T1000 (cell line): ENCODE data around the gene CLDN34.
A peak's percentile ranks its signal among the peaks of the same experiment; 100 is the strongest.

ENCODE experiments used
- DNase-seq: peaks from one replicate; lab custom pipeline; 2025; ENCODE audit warnings: mixed read lengths; lab: John Stamatoyannopoulos, UW

CLDN34 gene

GRCh38 chrX:9980927-9981326 lies 13.8 kb downstream of the CLDN34 start:
- no peak for DNase-seq

DNA sequence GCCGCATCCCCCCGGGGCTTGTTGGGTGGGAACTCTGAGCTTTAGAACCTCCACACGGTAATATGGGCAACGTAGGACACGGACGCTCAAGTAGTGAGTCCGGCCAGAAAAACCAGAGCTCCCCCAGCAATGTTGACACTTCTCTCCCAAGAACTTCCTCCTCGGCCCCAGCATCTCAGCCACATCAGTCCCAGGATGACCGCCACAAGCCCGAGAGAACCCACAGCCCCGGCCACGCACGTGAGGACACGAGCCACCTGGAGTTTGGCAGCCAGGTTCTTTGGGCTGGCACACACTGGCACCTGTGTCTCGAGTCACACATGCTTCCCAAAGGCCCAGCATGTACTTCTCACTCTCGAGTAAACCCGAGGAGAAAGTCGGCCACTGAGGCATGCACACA lies 16.3 kb downstream of the CLDN34 start:
- no peak for DNase-seq

DNA sequence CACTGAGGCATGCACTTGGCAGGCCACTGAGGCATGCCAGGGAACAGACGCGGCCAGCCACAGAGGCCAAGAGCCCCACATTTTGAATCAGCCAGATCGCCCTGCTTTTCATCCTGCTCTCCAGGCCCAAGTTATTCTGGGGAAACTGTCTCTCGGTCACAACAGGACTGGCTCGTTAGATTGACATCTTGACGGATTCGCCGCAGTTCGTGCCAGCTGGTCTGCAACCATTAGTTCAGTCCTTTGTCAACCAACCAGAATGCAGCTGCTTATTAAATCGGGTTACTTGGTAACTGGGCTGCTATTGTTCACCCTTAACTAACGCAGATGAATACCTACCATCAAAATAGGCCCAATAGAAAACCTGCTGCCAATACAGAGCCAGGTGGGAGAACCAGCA lies 16.7 kb downstream of the CLDN34 start:
- DNase-seq = no peak

GRCh38 chrX:9988762-9989161 lies 21.6 kb downstream of the CLDN34 start:
- no peak for DNase-seq

GRCh38 chrX:9992061-9992460 lies 24.9 kb downstream of the CLDN34 start:
- no peak for DNase-seq

DNA sequence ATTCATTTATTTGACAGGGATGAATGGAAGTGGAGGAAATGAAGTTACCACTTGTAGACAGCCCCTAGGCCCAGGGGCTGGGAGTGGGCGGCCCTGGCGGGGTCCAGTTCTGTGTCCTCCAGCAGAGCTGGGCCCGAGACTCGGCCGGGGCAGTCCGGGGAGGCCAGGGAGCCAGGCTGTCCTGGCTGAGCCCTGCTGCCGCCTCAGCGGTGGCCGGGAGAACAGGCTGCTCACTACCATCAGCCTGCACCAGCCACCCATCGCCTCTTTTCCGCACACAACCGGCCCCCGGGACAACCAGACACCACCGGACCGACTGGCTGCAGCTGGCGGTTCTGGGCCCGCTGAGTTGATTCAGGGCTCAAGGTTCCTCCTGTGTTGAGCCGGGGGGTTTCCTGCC lies 25.6 kb downstream of the CLDN34 start:
- DNase-seq = no peak

DNA sequence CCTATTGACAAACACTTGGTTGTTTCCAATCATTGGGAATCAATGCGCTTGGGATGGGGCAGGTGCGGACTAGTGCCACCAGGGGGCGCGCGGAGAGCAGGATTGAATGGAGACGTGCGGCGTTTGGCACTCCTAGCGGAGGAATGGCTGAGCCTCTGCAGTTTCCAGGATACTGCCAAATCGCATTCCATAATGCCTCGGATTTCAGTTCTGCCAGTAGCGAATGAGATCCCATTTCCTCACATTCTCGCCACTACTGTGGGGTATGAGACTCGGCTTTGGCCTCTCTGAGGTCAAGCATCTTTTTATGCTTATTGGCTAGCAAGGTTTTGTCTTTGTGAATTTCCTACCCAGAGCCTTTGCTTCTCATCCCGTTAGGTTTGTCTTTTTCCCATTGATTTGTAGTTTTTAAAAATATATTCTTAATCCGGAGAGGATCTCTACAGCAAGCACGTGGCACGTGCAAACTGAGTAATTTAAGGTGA lies 28.7 kb downstream of the CLDN34 start:
- peak; percentile 14 for DNase-seq

GRCh38 chrX:9997041-9997440 lies 29.9 kb downstream of the CLDN34 start:
- no peak for DNase-seq

DNA sequence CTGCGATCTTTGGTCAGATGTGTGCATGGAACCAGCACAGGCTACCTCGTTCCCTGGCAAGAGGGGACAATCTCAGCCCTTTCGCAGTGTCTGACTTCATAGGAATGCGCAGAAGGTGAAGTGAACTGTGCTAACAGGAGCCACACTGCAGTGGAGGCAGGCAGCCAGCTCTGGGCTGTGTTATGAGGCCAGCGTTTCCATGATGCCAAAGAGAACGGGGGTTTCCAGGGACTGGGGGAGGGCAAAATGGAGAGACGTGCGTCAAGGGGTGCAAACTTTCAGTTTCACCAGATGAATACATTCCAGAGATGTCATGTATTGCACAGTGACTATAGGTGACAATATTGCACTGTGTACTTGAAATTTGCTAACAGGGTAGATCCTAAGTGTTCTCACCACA lies 30.4 kb downstream of the CLDN34 start:
- DNase-seq = no peak

DNA sequence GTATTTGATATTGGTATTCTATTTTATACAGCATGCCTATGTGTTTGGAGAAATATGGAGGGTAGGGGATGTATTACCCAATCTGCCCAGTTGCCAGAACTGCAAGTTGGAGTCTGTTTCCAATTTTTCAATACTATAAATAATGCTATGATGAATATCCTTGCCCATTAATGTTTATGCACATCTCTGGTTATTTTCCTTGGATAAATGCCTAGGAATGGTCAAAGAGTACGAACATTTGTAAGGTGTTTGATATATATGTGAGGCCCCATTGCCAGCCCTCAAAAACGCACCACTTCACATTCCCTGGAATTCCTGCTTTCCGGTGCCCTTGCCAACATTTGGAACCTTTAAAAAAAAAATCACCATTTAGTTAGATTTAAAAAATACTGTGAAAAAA lies 34.3 kb downstream of the CLDN34 start:
- no peak for DNase-seq

DNA sequence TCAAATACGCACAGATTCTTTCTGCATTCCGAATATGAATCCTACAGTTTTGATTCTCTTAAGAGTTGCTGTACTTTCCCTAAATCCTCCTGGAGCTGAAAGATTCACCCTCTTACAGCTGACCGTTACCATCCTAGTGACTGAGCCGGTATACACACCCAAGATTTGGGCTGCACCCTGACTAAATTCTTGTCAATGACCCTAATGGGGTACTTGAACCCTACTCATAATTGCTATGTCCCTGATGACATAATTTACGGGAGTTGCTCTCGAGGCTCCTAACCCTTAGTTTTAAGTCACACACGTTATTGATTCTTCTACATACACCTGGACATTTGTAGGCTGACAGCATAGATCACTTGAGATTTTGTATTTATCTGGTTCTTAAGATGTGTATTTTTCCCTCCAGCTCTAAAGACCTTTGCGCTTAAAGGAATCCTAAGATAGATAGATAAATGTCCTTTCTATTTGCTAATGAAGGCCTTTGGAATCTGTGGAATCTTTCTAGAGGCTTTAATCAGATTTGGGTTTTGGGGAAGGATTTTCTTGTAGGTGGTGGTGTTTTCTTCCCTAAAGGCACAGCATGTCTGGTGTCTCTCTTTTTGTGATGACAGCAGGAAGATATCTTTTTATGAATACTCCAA lies 37.8 kb downstream of the CLDN34 start:
- no peak for DNase-seq

- no peak for DNase-seq
Observed at GRCh38 chrX:10006086-10006485, 38.9 kb downstream of the CLDN34 start.

GRCh38 chrX:10006770-10007169 lies 39.6 kb downstream of the CLDN34 start:
- DNase-seq = no peak

GRCh38 chrX:10007621-10008020 lies 40.5 kb downstream of the CLDN34 start:
- no peak for DNase-seq

- no peak for DNase-seq
Observed at GRCh38 chrX:10008483-10009056, 41.4 kb downstream of the CLDN34 start.

DNA sequence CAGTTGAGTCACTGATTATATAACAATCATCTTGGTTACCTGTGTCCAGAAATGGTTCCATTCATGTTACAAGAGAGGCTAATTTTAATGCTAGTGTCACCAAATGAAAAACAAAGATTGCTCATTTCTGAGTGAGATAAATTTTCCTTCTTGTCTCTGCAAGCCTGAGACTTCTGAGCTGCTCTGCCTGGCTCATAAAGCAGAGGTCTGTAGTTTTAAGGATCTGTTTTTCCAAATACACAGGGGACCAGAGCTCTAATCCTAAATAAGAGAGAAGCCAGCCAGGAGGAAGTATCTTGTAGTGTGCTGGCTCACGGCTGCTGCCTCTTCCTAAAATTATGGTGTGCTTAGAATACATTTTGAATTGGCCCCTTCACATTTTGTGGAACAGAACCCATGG lies 42.6 kb downstream of the CLDN34 start:
- DNase-seq = no peak

GRCh38 chrX:10010686-10011085 lies 43.5 kb downstream of the CLDN34 start:
- DNase-seq = no peak

DNA sequence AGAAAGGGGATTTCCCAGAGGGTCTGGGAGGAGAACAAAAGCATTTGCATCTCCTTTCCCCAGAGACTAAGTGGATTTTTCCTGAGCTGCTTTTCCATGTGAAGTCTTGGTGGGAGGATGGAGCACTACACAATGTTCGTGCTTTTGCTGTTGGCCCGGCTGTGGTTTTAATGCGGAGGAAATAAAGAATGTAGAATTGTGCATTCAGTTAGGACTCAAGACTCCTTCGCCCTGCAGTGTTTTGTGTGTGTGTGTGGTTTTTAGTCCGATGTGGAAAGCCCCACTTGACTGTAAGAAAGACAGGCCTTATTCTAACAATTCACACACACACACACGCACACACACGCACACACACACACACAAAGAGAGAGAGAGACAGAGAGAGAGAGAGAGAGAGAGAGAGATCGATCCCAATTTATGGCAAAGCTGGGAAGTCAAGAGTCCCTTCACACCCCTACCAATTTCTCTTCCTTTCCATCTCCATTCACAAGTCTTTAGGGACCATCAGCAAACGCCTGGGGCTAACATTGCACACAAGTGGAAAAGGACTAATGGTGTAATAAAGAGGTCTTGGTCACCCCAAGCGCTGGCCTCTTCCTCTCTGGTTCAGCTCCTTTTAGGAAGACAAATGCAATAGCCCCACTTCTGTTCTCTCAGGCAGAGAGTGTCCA lies 44.2 kb downstream of the CLDN34 start:
- no peak for DNase-seq

GRCh38 chrX:10011991-10012390 lies 44.8 kb downstream of the CLDN34 start:
- no peak for DNase-seq

DNA sequence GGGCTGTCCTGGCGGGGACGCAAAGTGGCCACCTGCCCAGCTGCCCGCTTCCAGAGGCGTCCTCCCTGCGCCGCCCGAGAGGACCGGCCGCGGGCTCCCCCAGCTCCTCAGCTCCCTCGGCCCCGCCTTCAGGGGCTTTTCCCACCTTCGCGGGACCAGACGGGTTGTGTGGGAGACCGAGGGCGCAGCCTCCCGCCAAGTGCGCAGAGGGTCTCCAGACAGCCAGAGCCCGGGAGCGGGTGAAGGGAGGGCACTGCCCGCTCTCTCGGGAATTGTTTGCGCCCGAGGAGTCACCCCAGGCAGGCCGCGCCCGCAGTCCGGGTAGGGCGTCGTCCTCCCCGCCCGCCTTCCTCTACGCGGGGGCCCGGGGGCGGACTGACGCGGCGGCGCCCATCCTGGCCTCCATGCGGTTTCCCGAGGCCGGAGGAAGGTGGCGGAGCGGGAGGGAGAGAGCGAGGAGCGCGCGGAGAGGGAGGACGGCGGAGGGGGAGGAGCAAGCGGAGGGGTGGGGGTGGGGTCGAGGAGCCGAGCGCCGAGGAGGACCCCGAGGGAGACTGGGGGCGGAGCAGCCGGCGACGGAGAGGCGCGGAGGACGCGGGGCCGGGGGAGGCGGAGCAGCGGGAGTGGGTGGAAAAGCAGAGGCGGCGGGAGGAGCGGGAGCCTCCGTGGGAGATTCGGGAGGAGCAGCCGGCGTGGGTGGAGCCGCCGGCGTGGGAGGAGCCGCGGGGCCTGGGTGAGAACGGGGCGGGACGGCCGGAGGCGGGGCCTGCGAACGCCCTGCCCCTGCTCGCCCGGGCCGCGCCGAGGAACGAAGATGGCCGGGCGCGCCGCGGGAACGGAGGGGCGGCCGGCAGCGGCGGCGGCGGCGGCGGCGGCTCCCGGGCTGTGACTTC lies 47.5 kb downstream of the CLDN34 start:
- peak; percentile 74 for DNase-seq

- no peak for DNase-seq
Observed at GRCh38 chrX:10015355-10015722, 48.2 kb downstream of the CLDN34 start.

GRCh38 chrX:10015723-10016518 lies 48.8 kb downstream of the CLDN34 start:
- DNase-seq = no peak
